Rectal smooth muscle tissue (tissue), 1 donor: ENCODE data around the gene TTLL10.
"Not testable (repeated sequence)": the region's sequence is repeated elsewhere in the genome, so short reads cannot be mapped to it uniquely, and the experiment has no call there.

ENCODE experiments used
- H3K27ac ChIP-seq: one replicate; pipeline ENCODE4 v1.7.0; 2013; ENCODE audit warnings: low read depth, low read length, inconsistent platforms
- H3K27me3 ChIP-seq: one replicate; pipeline ENCODE4 v1.7.0; 2013; ENCODE audit warnings: low read length; ENCODE audit not compliant: control insufficient read depth, insufficient read depth
- H3K36me3 ChIP-seq: one replicate; pipeline ENCODE4 v1.7.0; 2013; ENCODE audit warnings: low read length; ENCODE audit not compliant: control insufficient read depth, insufficient read depth
- H3K4me1 ChIP-seq: one replicate; pipeline ENCODE4 v1.7.0; 2013; ENCODE audit warnings: low read length; ENCODE audit not compliant: control insufficient read depth, insufficient read depth
- H3K4me3 ChIP-seq: one replicate; pipeline ENCODE4 v1.7.0; 2013; ENCODE audit warnings: low read length
- H3K9ac ChIP-seq: one replicate; pipeline ENCODE4 v1.7.0; 2013; ENCODE audit warnings: low read length

Gene TTLL10

DNA sequence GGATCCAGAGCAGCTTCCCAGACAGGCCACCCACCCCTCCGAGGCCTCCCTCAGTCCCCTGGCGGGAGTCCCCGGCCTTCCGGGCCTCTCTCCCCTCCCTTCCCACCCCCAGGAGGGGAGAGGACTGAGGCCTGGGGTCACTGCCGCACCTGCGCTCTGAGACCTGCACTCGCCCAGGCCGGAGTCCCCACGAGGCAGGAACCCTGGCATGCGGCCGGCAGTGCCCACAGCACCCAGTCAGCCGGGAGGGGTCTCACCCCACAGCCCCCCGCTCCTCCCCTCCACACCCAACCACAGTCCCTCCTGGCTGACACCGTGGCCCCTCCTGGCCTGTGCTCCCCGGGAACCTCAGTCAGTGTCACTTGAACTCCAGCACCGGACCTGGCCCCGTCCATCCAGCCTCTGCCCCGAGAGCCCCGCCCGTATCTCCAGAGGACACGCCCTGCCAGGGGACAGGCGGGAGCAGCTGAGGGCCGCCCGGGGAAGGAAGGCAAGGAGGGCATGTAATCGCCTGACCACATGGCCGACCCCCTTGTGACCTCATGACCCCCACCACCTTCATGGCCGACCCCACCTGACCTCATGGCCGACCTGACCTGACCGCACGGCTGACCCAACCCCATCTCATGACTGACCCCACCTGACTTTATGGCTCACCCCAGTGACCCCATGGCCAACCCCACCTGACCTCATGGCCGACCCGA, 28.7 kb upstream of the TTLL10 start:
- Histone ChIP-seq H3K27me3 (no peaks in the 10 kb centered on the region), H3K4me1 (no peaks in the 10 kb centered on the region), H3K4me3 (no peak overlapping the region), H3K27ac (no peak overlapping the region), H3K36me3 (no peaks in the 10 kb centered on the region), H3K9ac (no peak overlapping the region)

DNA sequence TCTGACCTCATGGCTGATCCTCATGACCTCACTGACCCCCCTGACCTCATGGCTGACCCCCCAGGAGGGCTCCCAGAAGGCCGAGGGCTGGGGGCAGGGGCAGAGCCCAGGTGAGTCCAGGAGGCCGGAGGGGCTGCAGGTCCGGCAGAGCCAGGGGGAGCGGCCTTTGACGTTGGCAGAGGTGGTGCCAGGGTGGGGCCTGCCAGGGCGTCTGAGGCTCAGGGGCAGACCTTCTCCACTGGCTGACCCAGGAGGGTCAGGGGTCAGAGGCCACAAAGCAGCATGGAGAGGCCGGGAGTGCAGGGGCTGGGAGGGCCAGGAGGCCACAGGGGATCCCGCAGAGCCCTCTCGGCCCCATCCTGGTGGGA, 28.1 kb upstream of the TTLL10 start:
- H3K4me3 ChIP-seq: no peak overlapping the region
- no peak overlapping the region for H3K9ac ChIP-seq
- no peaks in the 10 kb centered on the region for H3K27me3 ChIP-seq
- H3K36me3 ChIP-seq: no peaks in the 10 kb centered on the region
- H3K27ac ChIP-seq: no peak overlapping the region
- H3K4me1 ChIP-seq: no peaks in the 10 kb centered on the region

DNA sequence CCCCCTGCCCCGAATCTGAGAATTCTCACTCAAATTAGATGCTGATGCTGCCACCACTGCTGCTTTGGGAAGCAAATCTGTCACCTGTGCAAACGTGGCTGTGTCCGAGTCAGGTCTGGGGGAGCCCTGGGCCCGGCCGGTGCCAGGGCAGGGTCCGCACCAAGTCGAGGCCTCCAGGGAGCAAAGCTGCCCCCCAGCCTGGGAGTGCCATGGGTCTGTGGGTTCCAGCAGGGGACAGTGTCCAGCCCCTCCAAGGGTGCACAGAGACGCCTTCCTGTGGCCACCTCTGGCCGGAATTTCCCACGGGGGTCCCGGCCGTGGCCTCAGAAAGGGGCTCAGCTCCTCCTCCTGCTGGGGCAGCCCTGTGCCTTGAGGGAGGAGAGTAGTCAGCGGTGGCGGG, 27.7 kb upstream of the TTLL10 start:
- H3K27me3 ChIP-seq: no peaks in the 10 kb centered on the region
- no peaks in the 10 kb centered on the region for H3K4me1 ChIP-seq
- no peak overlapping the region for H3K4me3 ChIP-seq
- H3K36me3 ChIP-seq: no peaks in the 10 kb centered on the region
- no peak overlapping the region for H3K9ac ChIP-seq
- H3K27ac ChIP-seq: no peak overlapping the region

DNA sequence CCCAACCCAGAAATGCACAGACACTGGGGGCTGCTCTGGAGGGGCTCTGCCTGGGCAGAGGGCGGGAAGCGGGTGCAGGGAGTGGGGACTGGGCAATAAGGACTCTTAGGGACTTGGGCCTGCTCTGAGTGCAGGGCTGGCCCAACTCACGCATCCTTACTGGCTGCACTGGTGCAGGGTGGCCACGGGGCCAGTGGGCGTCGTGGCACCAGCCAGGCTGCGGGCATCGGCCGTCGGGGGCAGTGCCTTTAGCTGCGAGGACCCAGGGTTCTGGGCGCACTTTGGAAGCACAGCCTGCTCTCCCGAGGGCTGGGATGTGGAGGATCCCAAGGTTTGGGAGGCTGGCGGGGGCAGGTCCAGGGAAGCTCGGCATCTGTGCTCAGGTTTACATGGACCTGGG, 27.1 kb upstream of the TTLL10 start:
- H3K36me3 ChIP-seq: no peaks in the 10 kb centered on the region
- no peak overlapping the region for H3K4me3 ChIP-seq
- H3K9ac ChIP-seq: no peak overlapping the region
- H3K27ac ChIP-seq: no peak overlapping the region
- no peaks in the 10 kb centered on the region for H3K4me1 ChIP-seq
- H3K27me3 ChIP-seq: no peaks in the 10 kb centered on the region

DNA sequence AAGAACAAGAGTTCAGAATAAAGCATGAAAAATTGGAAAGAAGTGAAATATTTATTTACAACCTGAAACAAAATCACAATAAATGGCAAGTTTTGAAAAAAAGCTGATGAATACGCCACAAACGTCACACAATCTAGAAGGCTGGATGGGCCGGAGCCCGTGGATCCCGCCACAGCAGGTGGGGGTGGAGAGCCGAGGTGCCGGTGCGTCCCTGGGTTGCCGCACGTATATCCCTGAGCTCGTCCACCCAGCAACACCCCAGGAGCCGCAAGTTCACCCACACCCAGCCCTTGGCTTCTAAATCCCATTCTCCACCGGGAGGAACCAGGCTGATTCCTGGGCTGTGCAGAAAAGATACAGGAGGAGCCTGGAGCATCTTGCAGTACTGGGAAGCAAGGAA, 25.6 kb upstream of the TTLL10 start:
- H3K27me3 ChIP-seq: no peaks in the 10 kb centered on the region
- H3K4me3 ChIP-seq: no peak overlapping the region
- H3K9ac ChIP-seq: no peak overlapping the region
- no peaks in the 10 kb centered on the region for H3K4me1 ChIP-seq
- H3K27ac ChIP-seq: no peak overlapping the region
- H3K36me3 ChIP-seq: no peaks in the 10 kb centered on the region

DNA sequence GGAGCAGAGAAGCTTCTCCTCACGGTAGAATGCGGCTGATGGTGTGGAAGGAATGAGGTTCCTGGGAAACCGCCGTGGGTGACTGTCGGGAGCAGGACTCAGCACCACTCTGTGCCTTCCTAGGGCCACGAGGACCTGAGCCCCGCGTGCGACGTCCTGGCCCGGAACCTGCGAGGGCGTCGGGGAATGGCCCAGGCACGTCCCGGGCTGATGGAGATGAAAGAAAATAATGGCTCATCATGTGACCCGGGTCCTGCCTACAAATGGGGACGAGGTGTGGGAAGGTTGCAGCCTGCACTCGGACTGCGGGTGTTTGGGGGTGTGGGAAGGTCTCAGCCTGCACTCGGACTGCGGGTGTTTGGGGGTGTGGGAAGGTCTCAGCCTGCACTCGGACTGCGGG, 25.1 kb upstream of the TTLL10 start:
- Histone ChIP-seq H3K27me3 (no peaks in the 10 kb centered on the region), H3K27ac (no peak overlapping the region), H3K4me3 (no peak overlapping the region), H3K36me3 (no peaks in the 10 kb centered on the region), H3K4me1 (no peaks in the 10 kb centered on the region), H3K9ac (no peak overlapping the region)

DNA sequence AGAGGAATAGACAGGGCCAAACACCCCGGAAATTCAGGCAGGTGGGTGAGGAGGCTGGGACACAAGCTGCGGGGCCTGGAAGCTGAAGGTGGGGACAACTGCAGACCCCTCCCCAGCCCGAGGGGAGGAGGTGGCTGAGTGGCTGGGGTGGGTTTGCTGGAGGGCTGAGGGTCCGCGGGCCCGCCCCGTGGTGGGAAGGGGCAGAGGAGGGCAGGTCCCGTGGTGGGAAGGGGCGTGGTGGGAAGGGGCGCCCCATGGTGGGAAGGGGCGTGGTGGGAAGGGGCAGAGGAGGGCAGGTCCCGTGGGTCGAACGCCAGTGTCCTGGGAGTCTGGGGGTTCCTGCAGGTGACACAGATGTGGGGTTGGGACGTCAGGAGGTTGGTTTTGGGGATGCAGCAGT, 24.3 kb upstream of the TTLL10 start:
- Histone ChIP-seq H3K27ac (no peak overlapping the region), H3K4me3 (no peak overlapping the region), H3K36me3 (no peaks in the 10 kb centered on the region), H3K4me1 (no peaks in the 10 kb centered on the region), H3K27me3 (no peaks in the 10 kb centered on the region), H3K9ac (no peak overlapping the region)

DNA sequence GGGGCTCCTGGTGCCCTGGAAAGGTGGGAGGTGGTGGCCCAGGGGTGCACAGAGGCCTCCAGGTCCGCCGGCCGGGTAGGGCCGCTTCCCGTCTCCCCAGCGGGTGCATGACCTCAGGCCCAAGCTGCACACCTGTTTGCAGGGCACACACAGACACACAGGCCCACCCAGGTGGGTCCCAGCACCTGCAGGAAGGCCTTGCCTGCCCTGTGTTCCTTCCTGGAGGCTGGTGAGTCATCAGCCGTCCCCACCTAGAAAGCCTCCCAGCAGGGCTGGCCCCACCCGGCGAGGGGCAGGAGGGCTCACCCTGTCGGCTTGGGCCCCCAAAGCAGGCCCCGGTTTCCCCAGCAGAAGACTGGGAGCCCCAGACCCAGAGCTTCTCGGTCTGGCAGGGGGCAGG, 23.6 kb upstream of the TTLL10 start:
- Histone ChIP-seq H3K27me3 (no peaks in the 10 kb centered on the region), H3K9ac (no peak overlapping the region), H3K36me3 (no peaks in the 10 kb centered on the region), H3K4me1 (no peaks in the 10 kb centered on the region), H3K4me3 (no peak overlapping the region), H3K27ac (no peak overlapping the region)

DNA sequence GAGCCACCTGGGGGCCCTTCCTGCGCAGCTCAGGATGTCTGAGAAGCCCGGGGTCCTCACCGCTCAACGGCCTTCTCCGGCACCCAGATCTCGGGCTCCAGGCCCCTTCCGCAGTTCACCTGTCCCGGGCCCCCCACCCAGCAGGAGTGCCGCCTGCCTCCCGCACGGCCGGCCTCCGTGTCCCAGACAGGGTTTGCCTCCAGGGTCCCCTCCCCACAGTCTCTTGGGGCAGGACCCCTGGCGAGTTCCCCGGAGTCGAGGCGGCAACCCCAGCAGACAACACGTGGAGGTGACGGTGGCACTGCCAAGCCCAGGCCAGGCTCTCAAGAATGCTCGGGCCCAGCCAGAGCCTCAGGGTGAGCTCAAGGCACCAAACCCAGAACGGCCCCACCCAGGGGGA, 22.4 kb upstream of the TTLL10 start:
- Histone ChIP-seq H3K27me3 (no peaks in the 10 kb centered on the region), H3K36me3 (no peaks in the 10 kb centered on the region), H3K4me1 (no peaks in the 10 kb centered on the region), H3K9ac (no peak overlapping the region), H3K4me3 (no peak overlapping the region), H3K27ac (no peak overlapping the region)

DNA sequence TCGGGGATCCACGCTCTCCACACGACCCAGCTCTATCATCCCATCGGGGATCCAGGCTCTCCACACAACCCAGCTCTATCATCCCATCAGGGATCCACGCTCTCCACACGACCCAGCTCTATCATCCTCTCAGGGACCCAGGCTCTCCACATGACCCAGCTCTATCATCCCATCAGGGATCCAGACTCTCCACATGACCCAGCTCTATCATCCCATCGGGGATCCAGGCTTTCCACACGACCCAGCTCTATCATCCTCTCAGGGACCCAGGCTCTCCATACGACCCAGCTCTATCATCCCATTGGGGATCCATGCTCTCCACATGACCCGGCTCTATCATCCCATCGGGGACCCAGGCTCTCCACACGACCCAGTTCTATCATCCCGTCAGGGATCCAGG, 21.2 kb upstream of the TTLL10 start:
- not testable (repeated sequence) for H3K27ac ChIP-seq, H3K4me3 ChIP-seq, H3K36me3 ChIP-seq, H3K4me1 ChIP-seq, H3K9ac ChIP-seq, H3K27me3 ChIP-seq

DNA sequence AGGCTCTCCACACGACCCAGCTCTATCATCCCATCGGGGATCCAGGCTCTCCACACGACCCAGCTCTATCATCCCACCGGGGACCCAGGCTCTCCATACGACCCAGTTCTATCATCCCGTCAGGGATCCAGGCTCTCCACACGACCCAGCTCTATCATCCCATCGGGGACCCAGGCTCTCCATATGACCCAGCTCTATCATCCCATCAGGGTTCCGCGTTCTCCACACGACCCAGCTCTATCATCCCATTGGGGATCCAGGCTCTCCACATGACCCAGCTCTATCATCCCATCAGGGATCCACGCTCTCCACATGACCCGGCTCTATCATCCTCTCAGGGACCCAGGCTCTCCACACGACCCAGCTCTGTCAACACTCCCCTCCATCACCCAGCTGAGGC, 20.5 kb upstream of the TTLL10 start:
- H3K4me3 ChIP-seq, H3K27me3 ChIP-seq, H3K27ac ChIP-seq, H3K36me3 ChIP-seq, H3K4me1 ChIP-seq, H3K9ac ChIP-seq: not testable (repeated sequence)

DNA sequence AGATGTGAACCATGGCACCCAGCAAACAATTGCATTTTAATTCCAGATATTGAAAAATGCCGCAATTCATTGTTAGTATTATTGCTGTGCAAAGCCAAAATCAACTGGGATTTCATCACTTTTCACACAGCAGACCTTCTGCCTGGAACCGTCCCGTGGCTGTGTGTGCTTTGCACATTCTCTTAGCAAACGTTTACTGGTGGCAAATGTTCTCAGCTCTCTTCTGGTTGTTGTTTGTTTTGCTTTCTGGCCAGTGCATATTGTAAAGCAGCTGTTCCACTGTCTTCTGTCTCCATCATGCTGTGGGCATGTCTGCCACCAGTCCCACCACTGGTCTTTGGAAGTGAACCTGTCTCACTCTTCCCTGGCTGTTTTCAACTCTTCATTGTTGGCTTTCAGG, 19.8 kb upstream of the TTLL10 start:
- H3K36me3 ChIP-seq: no peaks in the 10 kb centered on the region
- H3K4me3 ChIP-seq: no peak overlapping the region
- peaks cover 7% of the 10 kb centered on the region for H3K4me1 ChIP-seq
- no peaks in the 10 kb centered on the region for H3K27me3 ChIP-seq
- H3K27ac ChIP-seq: no peak overlapping the region
- H3K9ac ChIP-seq: no peak overlapping the region

DNA sequence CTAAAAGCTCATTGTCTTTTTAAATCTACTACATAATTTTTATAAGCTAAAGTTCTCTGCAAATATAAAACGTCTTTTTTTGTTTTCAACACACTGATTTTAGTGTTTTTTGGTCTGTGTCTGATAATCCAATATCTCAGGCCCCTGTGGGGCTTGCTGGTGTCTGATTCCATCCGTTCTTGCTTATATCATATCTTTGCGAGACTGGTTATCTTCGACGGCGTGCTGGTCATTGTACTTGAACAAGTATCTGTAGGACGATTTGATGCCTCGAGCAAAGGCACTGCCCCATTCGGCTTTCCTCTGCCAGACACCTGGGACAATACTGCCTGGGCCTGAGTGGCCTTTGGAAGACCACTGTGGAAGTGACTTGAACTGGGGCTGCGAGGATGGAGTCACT, 18.4 kb upstream of the TTLL10 start:
- H3K27ac ChIP-seq: no peak overlapping the region
- H3K27me3 ChIP-seq: no peaks in the 10 kb centered on the region
- no peak overlapping the region for H3K9ac ChIP-seq
- peaks cover 7% of the 10 kb centered on the region for H3K4me1 ChIP-seq
- H3K4me3 ChIP-seq: no peak overlapping the region
- H3K36me3 ChIP-seq: no peaks in the 10 kb centered on the region
